ENCODE results near the gene REEP3.

The REEP3 gene

DNA sequence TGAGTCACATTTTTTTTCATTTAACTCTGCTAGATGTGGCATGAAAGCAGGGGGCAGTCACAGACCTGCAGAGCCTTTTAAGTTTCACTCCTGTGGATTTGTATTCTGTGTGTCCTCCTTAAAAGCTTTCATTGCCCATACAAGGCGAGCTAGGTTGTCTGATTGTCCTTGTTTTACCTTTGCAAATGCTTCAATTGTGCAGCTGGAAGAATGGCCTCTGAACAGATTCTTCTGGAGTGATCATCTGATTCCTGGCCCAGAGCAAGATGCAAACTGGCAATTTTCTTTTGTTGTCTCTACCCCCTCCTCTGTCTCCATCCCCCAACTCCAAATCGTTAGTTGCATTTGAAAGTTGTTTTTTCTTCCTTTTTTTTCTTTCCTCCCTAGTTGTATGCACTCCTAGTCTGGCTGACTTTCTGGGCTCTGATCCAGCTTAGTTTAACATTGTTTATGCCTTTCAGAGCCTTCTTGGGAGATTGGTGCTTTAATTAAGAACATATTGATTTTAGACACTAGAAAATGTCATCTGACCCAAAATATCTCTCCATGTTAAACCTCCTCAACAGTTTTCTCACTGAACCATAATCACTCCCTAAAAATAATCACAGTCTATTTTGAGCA is 150.2 kb downstream of the REEP3 start:
- no peak for DNase-seq

DNA sequence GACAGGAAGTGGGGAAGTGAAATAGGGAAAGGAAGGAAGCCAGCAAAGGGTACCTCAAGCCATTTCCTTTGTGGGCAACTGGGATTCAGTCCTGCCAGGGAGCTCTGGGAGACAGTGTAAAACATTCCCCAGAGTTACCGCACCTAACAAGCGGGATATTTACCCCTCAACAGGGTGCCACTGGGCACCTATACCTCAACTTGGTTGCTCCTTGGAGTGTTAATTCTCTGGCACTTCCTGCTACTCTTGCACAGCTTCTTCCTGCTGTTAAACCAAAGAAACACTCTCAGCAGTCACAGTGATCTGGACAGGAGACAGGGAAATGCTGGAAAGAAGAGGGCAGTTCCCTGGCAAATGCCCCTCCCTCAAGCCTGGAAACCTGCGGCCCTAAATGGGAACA is 151.3 kb downstream of the REEP3 start:
- DNase-seq = no peak

DNA sequence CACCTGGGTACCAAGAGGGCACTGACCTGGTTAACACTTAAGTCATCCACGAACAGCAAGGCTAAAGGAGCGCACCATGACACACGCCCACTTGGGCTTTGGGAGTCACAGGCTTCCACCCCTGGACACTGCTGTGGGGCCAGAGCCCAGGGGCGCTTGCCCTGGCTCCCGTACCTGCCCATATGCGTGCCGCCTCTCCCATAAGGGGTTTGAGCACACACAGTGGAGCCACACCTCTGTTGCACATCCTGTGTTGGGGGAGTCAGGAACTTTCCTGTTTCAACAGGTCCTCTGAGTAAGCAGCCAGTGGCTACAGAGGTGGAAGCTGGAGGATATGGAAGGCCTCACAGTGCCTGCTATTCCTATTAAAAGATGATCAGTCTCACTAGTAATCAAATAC is 152.0 kb downstream of the REEP3 start:
- DNase-seq = no peak

DNA sequence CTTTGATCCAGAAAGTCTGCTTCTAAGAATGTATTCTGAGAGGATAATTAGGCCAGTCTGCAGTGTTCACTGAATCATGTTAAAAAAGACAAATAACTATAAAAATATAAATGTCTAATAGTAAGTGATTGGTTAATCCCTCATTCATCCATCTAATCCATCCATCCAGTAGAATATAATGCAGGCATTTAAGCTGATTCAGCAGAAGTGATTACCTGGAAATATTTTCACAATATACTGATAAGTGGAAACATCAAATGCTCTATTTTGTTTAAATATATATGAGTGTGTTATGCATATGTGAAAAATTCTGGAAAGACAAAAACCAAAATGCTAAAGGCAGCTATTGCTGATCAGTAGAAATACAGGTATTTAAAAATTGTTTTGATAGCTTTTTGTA is 152.6 kb downstream of the REEP3 start:
- no peak for DNase-seq
